ENCODE measurements around the gene ANKRD11. TPM values are rescaled to one million over a fixed set of nuclear protein-coding genes. Genes with fewer than 3 reads are reported as not detected.
"Not testable (repeated sequence)": the region's sequence is repeated elsewhere in the genome, so short reads cannot be mapped to it uniquely, and the experiment has no call there.

The ANKRD11 gene
- total RNA-seq, 2 donors from 2014 or later = 197 to 320 TPM

DNA sequence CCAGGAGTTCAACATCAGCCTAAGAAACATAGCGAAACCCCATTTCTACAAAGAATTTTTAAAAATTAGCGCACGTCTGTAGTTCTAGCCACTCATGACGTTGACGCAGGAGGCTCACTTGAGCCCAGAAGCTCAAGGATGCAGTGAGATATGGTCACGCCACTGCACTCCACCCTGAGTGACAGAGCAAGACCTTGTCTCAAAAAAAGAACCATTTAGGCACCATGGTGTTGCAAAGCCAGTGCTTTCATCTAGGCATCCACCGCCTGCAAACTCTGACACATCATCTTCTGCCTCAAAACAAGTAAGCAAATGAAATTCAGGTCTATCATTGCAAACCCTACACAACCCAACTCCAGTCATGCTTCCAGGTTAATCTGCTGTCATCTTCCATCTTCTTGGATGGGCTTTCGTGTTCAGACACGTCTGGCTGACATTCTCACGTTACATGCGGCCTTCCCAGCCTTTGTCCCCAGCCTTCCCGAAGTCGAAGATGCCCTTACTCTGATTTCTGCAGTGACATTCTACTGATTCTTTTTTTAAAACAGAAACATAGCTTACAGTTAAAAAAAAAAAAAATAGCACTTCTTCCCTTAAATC, 8.9 kb downstream of the ANKRD11 start:
- ATAC-seq = no peak
- no peaks in the 10 kb centered on the region for H3K36me3 Mint-ChIP-seq
- H3K4me1 Mint-ChIP-seq (ENCODE audit: low read depth in 2 of 2) = peaks cover 78 to 80% of the 10 kb centered on the region in 2 donors
- no peaks in the 10 kb centered on the region for H3K9me3 Mint-ChIP-seq
- peak overlapping the region in 1 of 2 donors; percentile 84 for H3K27ac Mint-ChIP-seq
- peak overlapping the region; percentile 56 for H3K4me3 Mint-ChIP-seq
- no peaks in the 10 kb centered on the region for H3K27me3 Mint-ChIP-seq
- no peak for DNase-seq (ENCODE audit: low spot score)

DNA sequence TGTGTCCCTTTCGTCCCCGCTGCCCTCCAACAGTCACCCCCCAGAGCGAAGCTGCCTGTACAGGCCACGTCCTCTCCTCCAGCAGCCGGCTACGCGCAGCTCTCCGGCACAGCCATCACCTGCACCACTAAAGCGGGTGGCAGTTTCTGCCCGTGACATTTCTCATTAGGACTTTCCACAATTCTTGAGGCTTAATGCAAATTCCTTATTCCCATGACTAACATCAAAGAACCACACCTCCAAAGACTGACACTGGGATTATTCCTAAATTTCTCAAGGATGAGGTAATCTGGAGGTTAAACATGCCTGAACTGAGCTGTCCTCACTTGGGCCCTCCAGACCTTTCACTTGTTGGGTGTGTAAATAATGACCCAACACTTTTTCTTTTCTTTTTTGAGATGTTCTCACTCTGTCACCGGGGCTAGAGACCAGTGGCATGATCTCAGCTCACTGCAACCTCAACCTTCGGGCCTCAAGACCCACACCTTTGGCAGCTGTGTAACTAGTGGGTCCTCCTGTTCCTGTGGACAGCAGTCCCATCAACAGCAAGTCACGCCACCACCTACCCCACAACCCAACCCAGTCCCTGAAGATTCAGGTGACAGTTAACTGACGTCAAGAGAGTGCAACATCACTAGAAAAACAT, 11.7 kb downstream of the ANKRD11 start:
- Mint-ChIP-seq H3K27me3 (no peaks in the 10 kb centered on the region), H3K4me1 (ENCODE audit: low read depth in 2 of 2) (peaks cover 73 to 76% of the 10 kb centered on the region in 2 donors), H3K4me3 (peak overlapping the region; percentile 60), H3K36me3 (no peaks in the 10 kb centered on the region), H3K9me3 (no peaks in the 10 kb centered on the region), H3K27ac (peak overlapping the region in 1 of 2 donors; percentile 78)
- ATAC-seq = peak; percentile 32 to 50
- DNase-seq (ENCODE audit: low spot score) = no peak

DNA sequence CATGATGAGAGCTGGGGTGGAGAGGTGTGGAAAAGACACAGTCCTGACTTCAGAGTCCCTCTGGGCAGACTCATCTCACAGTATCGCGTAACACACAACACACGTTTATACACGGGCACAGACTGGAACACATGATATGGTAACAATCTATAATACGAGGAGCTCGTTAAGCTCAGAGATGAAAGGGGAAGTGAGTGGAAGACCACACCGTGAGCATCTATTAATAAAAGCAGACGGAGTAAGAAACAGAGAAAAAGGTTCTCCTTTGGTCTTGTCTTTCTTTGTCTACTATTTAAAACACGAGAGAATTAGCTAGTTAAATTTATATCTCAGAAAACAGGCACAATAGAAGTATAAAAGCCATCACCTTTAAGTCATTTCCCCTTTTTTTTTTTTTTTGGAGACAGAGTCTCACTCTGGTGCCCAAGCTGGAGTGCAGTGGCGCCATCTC, 13.5 kb downstream of the ANKRD11 start:
- Mint-ChIP-seq H3K36me3 (no peaks in the 10 kb centered on the region), H3K27ac (peak overlapping the region; percentile 20 to 73), H3K4me1 (ENCODE audit: low read depth in 2 of 2) (peaks cover 74 to 77% of the 10 kb centered on the region in 2 donors), H3K27me3 (no peaks in the 10 kb centered on the region), H3K9me3 (no peaks in the 10 kb centered on the region), H3K4me3 (peak overlapping the region; percentile 40)
- no peak for DNase-seq (ENCODE audit: low spot score)
- no peak for ATAC-seq

DNA sequence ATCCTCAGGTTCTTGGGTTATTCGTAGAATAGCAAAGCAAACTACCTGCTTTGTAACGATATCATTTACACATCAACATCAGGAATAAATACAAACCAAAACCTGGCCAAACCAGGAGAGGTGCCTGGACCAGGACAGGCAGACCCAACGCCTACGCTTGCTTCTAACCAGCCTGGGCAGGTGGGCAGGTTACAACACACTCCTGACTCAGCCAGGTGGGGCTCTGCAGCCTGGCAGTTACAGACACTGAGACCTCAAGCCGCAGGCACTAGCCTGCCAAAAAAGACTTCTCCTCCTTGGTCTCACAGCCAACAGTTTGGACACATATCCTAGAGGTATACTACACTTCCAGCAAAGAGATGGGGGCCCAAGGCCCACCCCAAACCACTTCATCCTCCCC, 14.0 kb downstream of the ANKRD11 start:
- ATAC-seq (no peak), DNase-seq (ENCODE audit: low spot score) (no peak)
- Mint-ChIP-seq H3K27me3 (no peaks in the 10 kb centered on the region), H3K4me3 (peak overlapping the region; percentile 40), H3K27ac (peak overlapping the region; percentile 20 to 73), H3K9me3 (no peaks in the 10 kb centered on the region), H3K4me1 (ENCODE audit: low read depth in 2 of 2) (peaks cover 72 to 77% of the 10 kb centered on the region in 2 donors), H3K36me3 (no peaks in the 10 kb centered on the region)

DNA sequence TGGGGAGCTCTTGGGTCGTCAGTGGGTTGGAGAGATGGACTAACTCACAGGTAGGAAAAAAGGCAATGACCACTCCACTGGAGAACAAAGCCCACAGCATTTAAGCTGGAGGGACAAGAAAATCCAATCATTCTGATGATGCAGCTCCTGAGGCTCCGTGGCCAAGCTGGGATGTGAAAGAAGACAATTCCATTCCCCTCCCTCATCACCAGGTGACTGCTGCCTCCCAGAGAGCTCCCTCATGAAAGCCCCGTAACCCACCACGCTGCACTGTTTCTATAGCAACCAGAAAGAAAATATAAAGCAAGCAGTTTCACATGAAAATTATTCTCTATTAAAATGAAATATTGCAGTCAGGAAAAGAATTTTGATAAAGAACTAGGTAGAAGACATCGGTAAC, 15.2 kb downstream of the ANKRD11 start:
- Mint-ChIP-seq H3K4me3 (no peak overlapping the region), H3K9me3 (no peaks in the 10 kb centered on the region)
- ATAC-seq = no peak

DNA sequence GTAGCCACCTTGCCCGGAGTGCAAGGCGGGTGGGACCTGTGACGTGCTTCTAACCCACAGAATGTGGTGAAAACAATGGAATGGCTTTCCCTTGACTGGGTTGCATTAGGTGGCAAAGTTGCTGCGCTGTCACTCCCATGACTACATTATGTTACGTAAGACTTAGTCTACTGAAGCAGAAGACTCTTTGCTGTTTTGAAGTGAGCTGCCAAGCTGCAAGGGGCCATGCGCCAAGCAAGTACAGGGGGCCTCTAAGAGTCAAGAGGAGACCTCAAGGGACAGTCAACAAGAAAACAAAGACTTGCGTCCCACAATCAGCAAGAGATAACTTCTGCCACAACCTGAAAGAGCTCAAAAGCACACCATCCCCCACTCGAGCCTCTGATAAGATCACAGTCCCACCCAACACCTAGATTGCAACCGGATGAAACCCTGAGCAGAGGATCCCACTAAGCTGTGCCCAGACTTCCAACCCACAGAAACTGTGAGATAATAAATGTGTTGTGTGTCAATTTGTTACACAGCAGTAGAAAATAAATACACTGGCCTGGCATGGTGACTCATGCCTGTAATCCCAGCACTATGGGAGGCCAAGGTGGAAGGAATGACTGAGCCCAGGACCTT, 16.5 kb downstream of the ANKRD11 start:
- H3K36me3 Mint-ChIP-seq = no peaks in the 10 kb centered on the region
- peak overlapping the region; percentile 57 for H3K4me3 Mint-ChIP-seq

More for the DNA sequence above, 15.2 kb downstream of the ANKRD11 start:
- Mint-ChIP-seq H3K27me3 (no peaks in the 10 kb centered on the region), H3K4me1 (ENCODE audit: low read depth in 2 of 2) (peaks cover 66 to 68% of the 10 kb centered on the region in 2 donors), H3K36me3 (no peaks in the 10 kb centered on the region), H3K27ac (no peak overlapping the region)
- DNase-seq (ENCODE audit: low spot score) = no peak

DNA sequence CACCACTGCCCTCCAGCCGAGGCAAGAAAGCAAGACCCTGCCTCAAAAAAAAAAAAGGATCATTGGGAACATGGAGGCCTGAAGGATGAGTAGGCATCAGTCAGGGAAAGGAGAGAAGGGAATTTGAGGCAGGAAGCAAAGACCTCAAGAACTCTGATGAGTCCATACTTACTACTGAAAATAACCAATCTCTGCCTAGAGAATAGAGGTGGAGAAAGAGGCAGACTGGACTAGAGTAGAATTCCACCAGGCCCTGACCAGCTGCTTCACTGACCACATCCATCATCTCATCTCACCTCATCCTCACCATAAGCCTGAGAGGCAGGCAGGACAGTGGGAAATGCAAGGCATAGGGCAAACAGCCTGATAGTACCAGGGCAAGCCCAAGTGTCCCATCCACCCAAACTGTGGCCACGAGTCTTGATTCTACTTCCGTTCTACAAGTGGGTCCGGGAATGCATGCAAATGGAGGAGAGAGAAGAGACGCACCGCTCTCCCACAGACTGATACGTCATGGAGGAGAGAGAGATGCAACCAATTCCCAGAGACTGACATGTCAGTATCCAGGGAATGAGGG, 17.1 kb downstream of the ANKRD11 start:
- Mint-ChIP-seq H3K27me3 (no peaks in the 10 kb centered on the region), H3K36me3 (no peaks in the 10 kb centered on the region), H3K27ac (peak overlapping the region; percentile 44 to 80), H3K4me3 (peak overlapping the region; percentile 57), H3K4me1 (ENCODE audit: low read depth in 2 of 2) (peaks cover 56 to 60% of the 10 kb centered on the region in 2 donors), H3K9me3 (no peaks in the 10 kb centered on the region)
- DNase-seq (ENCODE audit: low spot score) (no peak), ATAC-seq (no peak)

More for the DNA sequence above, 16.5 kb downstream of the ANKRD11 start:
- ATAC-seq = peak; percentile 64 to 67
- Mint-ChIP-seq H3K9me3 (no peaks in the 10 kb centered on the region), H3K4me1 (ENCODE audit: low read depth in 2 of 2) (peaks cover 63 to 67% of the 10 kb centered on the region in 2 donors), H3K27ac (peak overlapping the region; percentile 44 to 79), H3K27me3 (no peaks in the 10 kb centered on the region)
- DNase-seq (ENCODE audit: low spot score) = no peak

DNA sequence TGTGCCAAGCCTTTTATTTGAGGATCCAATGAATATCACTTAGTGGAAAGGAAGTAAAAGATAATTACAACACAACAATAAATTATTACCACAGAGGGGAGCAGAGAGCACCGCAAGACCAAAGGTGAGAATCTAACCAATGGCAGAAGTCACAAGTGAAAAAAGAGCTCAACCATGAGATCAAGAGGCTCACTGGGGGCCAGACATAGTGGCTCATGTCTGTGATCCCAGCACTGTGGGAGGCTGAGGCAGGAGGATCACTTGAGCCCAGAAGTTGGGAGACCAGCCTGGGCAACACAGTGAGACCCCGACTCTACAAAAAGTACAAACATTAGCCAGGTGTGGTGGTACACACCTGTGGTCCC, 17.7 kb downstream of the ANKRD11 start:
- H3K36me3 Mint-ChIP-seq = no peaks in the 10 kb centered on the region
- no peaks in the 10 kb centered on the region for H3K27me3 Mint-ChIP-seq
- H3K9me3 Mint-ChIP-seq = no peaks in the 10 kb centered on the region
- peaks cover 53 to 58% of the 10 kb centered on the region in 2 donors for H3K4me1 Mint-ChIP-seq (ENCODE audit: low read depth in 2 of 2)
- peak overlapping the region; percentile 44 to 80 for H3K27ac Mint-ChIP-seq
- ATAC-seq (peak; percentile 59 to 73), DNase-seq (ENCODE audit: low spot score) (no peak)
- peak overlapping the region; percentile 57 for H3K4me3 Mint-ChIP-seq

DNA sequence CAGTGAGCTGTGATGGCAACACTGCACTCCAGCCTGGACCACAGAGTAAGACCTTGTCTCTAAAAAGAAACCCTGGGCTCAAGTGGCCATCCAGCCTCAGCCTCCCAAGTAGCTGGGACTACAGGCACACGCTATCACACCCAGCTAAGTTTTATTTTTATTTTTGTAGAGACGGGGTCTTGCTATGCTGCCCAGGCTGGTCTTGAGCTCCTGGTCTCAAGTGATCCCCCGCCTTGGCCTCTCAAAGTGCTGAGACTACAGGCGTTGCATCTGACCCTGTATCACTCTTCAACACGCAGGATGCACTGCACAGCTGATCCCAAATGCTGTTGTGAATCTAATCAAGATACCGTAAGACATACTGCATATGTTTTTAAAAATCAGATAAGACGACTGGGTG, 23.0 kb downstream of the ANKRD11 start:
- Mint-ChIP-seq H3K27me3 (no peaks in the 10 kb centered on the region), H3K9me3 (no peaks in the 10 kb centered on the region), H3K4me3 (no peak overlapping the region), H3K4me1 (ENCODE audit: low read depth in 2 of 2) (peaks cover 32 to 46% of the 10 kb centered on the region in 2 donors), H3K36me3 (no peaks in the 10 kb centered on the region), H3K27ac (no peak overlapping the region)
- ATAC-seq (no peak), DNase-seq (ENCODE audit: low spot score) (no peak)

DNA sequence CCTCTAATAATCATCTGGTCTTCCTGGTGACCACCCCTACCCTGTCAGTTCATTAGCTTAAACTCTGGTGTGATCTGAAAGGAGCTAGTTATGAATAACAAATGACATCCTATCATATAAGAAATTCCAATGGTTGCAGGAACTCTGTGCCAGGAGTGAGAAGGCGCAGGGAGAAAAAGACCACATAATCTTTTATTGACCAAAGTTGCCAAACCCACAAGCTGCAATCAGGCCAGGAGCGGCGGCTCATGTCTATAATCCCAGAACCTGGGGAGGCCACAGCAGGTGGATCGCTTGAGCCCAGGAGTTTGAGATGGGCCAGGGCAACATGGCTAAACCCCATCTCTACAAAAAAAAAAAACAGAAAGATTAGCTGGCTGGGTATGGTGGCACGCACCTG, 23.4 kb downstream of the ANKRD11 start:
- H3K36me3 Mint-ChIP-seq = no peaks in the 10 kb centered on the region
- H3K4me3 Mint-ChIP-seq = no peak overlapping the region
- no peak for ATAC-seq
- H3K4me1 Mint-ChIP-seq (ENCODE audit: low read depth in 2 of 2) = peaks cover 27 to 42% of the 10 kb centered on the region in 2 donors
- DNase-seq (ENCODE audit: low spot score) = no peak
- H3K27me3 Mint-ChIP-seq = no peaks in the 10 kb centered on the region
- no peak overlapping the region for H3K27ac Mint-ChIP-seq
- H3K9me3 Mint-ChIP-seq = no peaks in the 10 kb centered on the region

DNA sequence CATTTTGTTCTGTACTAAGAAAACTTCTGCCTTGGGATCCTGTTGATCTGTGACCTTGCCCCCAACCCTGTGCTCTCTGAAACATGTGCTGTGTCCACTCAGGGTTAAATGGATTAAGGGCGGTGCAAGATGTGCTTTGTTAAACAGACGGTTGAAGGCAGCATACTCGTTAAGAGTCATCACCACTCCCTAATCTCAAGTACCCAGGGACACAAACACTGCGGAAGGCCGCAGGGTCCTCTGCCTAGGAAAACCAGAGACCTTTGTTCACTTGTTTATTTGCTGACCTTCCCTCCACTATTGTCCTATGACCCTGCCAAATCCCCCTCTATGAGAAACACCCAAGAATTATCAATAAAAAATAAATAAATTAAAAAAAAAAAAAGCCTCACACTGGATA, 27.0 kb downstream of the ANKRD11 start:
- not testable (repeated sequence) for H3K36me3 Mint-ChIP-seq, ATAC-seq
- peaks cover 40 to 50% of the 10 kb centered on the region in 2 donors for H3K4me1 Mint-ChIP-seq (ENCODE audit: low read depth in 2 of 2)

DNA sequence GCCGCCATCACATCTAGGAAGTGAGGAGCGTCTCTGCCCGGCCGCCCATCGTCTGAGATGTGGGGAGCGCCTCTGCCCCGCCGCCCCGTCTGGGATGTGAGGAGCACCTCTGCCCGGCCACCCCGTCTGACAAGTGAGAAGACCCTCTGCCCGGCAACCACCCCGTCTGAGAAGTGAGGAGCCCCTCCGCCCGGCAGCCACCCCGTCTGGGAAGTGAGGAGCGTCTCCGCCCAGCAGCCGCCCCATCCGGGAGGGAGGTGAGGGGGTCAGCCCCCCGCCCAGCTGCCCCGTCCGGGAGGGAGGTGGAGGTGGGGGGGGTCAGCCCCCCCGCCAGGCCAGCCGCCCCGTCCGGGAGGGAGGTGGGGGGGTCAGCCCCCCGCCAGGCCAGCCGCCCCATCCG, 27.7 kb downstream of the ANKRD11 start:
- not testable (repeated sequence) for H3K27me3 Mint-ChIP-seq; DNase-seq (ENCODE audit: low spot score); ATAC-seq; H3K27ac Mint-ChIP-seq; H3K9me3 Mint-ChIP-seq; H3K36me3 Mint-ChIP-seq; H3K4me3 Mint-ChIP-seq
- H3K4me1 Mint-ChIP-seq (ENCODE audit: low read depth in 2 of 2) = peaks cover 40 to 48% of the 10 kb centered on the region in 2 donors

More for the DNA sequence above, 27.0 kb downstream of the ANKRD11 start:
- not testable (repeated sequence) for H3K9me3 Mint-ChIP-seq; DNase-seq (ENCODE audit: low spot score); H3K27ac Mint-ChIP-seq; H3K27me3 Mint-ChIP-seq; H3K4me3 Mint-ChIP-seq

DNA sequence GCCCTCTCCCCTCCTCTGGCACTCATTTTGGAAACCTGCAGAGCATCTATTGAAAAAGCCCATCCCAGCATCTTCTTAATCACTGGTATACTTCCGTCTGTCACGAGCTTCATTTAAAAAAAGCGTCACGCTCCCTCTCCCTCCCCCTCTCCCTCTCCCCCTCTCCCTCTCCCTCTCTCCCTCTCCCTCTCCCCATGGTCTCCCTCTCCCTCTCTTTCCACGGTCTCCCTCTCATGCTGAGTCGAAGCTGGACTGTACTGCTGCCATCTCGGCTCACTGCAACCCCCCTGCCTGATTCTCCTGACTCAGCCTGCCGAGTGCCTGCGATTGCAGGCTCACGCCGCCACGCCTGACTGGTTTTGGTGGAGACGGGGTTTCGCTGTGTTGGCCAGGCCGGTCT, 28.5 kb downstream of the ANKRD11 start:
- not testable (repeated sequence) for H3K4me3 Mint-ChIP-seq; H3K9me3 Mint-ChIP-seq; ATAC-seq; H3K36me3 Mint-ChIP-seq; DNase-seq (ENCODE audit: low spot score); H3K27me3 Mint-ChIP-seq; H3K27ac Mint-ChIP-seq
- H3K4me1 Mint-ChIP-seq (ENCODE audit: low read depth in 2 of 2) = peaks cover 38 to 42% of the 10 kb centered on the region in 2 donors

DNA sequence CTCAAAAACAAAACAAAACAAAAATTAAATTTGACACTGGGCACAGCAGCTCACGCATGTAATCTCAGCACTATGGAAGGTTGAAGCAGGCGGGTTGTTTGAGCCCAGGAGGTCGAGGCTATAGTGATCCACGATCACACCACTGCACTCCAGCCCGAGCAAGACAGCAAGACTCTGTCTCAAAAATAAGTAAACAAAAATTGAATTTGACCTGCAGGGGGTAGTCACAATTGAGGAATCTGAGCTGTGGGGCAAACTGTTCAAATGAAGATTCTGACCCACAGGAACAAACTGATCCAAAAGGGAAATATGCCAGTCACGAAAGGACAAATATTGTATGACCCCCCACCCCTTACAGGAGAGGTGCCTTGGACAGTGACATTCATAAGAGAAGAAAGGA, 29.8 kb downstream of the ANKRD11 start:
- Mint-ChIP-seq H3K27me3 (no peaks in the 10 kb centered on the region), H3K9me3 (no peaks in the 10 kb centered on the region), H3K4me1 (ENCODE audit: low read depth in 2 of 2) (peaks cover 32 to 38% of the 10 kb centered on the region in 2 donors), H3K27ac (no peak overlapping the region), H3K36me3 (no peaks in the 10 kb centered on the region), H3K4me3 (no peak overlapping the region)
- DNase-seq (ENCODE audit: low spot score) (no peak), ATAC-seq (no peak)

All from natural killer cell treated with Interleukin-12 subunit alpha and Interleukin-12 subunit beta and Interleukin-15 and Interleukin-18, amount 100 ng/mL, for 72 hours (primary cell).